CD14-positive monocyte (primary cell): ENCODE results near the gene RBM10. TPM values are rescaled to one million over a fixed set of nuclear protein-coding genes. Genes with fewer than 3 reads are reported as not detected.

Source experiments
- DNase-seq, 3 donors: peaks; one replicate each; pipeline ENCODE4 v3.0.0-alpha.2; 2011 to 2022
- H2AFZ ChIP-seq: 2 replicates; pipeline ENCODE4 v1.6.0; 2012; ENCODE audit warnings: mild to moderate bottlenecking, low read depth, low read length, inconsistent platforms; ENCODE audit not compliant: insufficient read depth, poor library complexity, severe bottlenecking
- H3K27ac ChIP-seq, 2 donors: 1 replicate in 1 of 2; 2 replicates in 1 of 2; pipeline ENCODE4 v1.5.1; 2012 to 2013; ENCODE audit warnings: low read length in 2 of 2, control low read depth in 1 of 2, inconsistent platforms in 1 of 2, low read depth in 1 of 2, mild to moderate bottlenecking in 1 of 2
- H3K27me3 ChIP-seq, 2 donors: one replicate each; pipeline versions ENCODE4 v1.6.0 to v1.6.1; 2011 to 2013; ENCODE audit warnings: low read length in 2 of 2; ENCODE audit not compliant: control insufficient read depth in 2 of 2, insufficient read depth in 2 of 2
- H3K36me3 ChIP-seq, 2 donors: replicated peaks in 1 of 2; 1 replicate in 1 of 2; 2 replicates in 1 of 2; pipeline versions ENCODE4 v1.5.1 to v1.6.1; 2012 to 2013; ENCODE audit warnings: low read length in 2 of 2, control low read depth in 1 of 2, inconsistent platforms in 1 of 2, mild to moderate bottlenecking in 1 of 2; ENCODE audit not compliant: insufficient read depth in 2 of 2, control insufficient read depth in 1 of 2
- H3K4me1 ChIP-seq, 2 donors: 1 replicate in 1 of 2; 2 replicates in 1 of 2; pipeline versions ENCODE4 v1.5.1 to v1.6.1; 2012 to 2013; ENCODE audit warnings: low read length in 2 of 2, control low read depth in 1 of 2, inconsistent platforms in 1 of 2, mild to moderate bottlenecking in 1 of 2, moderate library complexity in 1 of 2; ENCODE audit not compliant: insufficient read depth in 2 of 2, control insufficient read depth in 1 of 2
- H3K4me2 ChIP-seq: replicated peaks from 2 replicates; pipeline ENCODE3; 2012; ENCODE audit warnings: low read length, moderate library complexity, mild to moderate bottlenecking; ENCODE audit not compliant: poor library complexity, severe bottlenecking; ENCODE audit errors: extremely low read depth
- H3K4me3 ChIP-seq, 3 experiments: fragments of 200-600 bp in 1 of 3; sonication (generic) in 1 of 3; replicated peaks in 1 of 3; 1 replicate in 2 of 3; 2 replicates in 1 of 3; pipeline ENCODE4 v1.5.1; 2011 to 2013; ENCODE audit warnings: low read length in 3 of 3, mild to moderate bottlenecking in 3 of 3, control low read depth in 2 of 3, low read depth in 2 of 3, inconsistent platforms in 1 of 3, moderate library complexity in 1 of 3
- H3K79me2 ChIP-seq: 2 replicates; pipeline ENCODE4 v1.6.0; 2012; ENCODE audit warnings: mild to moderate bottlenecking, control low read depth, inconsistent platforms, low read length, moderate library complexity; ENCODE audit not compliant: insufficient read depth
- H3K9ac ChIP-seq: 2 replicates; pipeline ENCODE4 v1.6.0; 2017; ENCODE audit warnings: low read length, mild to moderate bottlenecking; ENCODE audit not compliant: insufficient read depth, poor library complexity, severe bottlenecking
- H3K9me3 ChIP-seq, 2 donors: replicated peaks in 1 of 2; 1 replicate in 1 of 2; 2 replicates in 1 of 2; pipeline versions ENCODE4 v1.5.1 to v1.6.1; 2012 to 2013; ENCODE audit warnings: low read length in 2 of 2, control low read depth in 1 of 2; ENCODE audit not compliant: control insufficient read depth in 1 of 2, insufficient read depth in 1 of 2
- H4K20me1 ChIP-seq: 2 replicates; pipeline ENCODE4 v1.6.0; 2012; ENCODE audit warnings: mild to moderate bottlenecking, low read length, control low read depth, moderate library complexity; ENCODE audit not compliant: insufficient read depth
- H3K27ac Mint-ChIP-seq, 7 donors: one replicate each; pipeline ENCODE4 v1.8.0; 2020; ENCODE audit warnings: mild to moderate bottlenecking in 7 of 7, mixed read lengths in 7 of 7, moderate library complexity in 6 of 7, inconsistent platforms in 2 of 7
- H3K27me3 Mint-ChIP-seq, 3 donors: one replicate each; pipeline ENCODE4 v1.8.0; 2021 to 2022; ENCODE audit warnings: low read depth in 3 of 3, mild to moderate bottlenecking in 3 of 3, mixed read lengths in 3 of 3, moderate library complexity in 3 of 3, inconsistent platforms in 1 of 3
- H3K36me3 Mint-ChIP-seq, 2 donors: one replicate each; pipeline ENCODE4 v1.8.0; 2020; ENCODE audit warnings: mixed read lengths in 2 of 2, inconsistent platforms in 1 of 2, mild to moderate bottlenecking in 1 of 2
- H3K4me1 Mint-ChIP-seq: one replicate; pipeline ENCODE4 v1.8.0; 2020; ENCODE audit warnings: mild to moderate bottlenecking, mixed read lengths
- H3K4me3 Mint-ChIP-seq, 2 donors: one replicate each; pipeline ENCODE4 v1.8.0; 2020; ENCODE audit warnings: mild to moderate bottlenecking in 2 of 2, mixed read lengths in 2 of 2, moderate library complexity in 1 of 2
- H3K9me3 Mint-ChIP-seq, 7 donors: one replicate each; pipeline ENCODE4 v1.8.0; 2020 to 2022; ENCODE audit warnings: mixed read lengths in 7 of 7, mild to moderate bottlenecking in 6 of 7, moderate library complexity in 6 of 7, inconsistent platforms in 2 of 7
- CTCF ChIP-seq: fragments of 200-600 bp; IDR thresholded peaks from one replicate; pipeline ENCODE4 v1.8.0; 2022; ENCODE audit warnings: antibody characterized with exemption, mild to moderate bottlenecking
- WGBS: methylation state at CpG from one replicate; pipeline ENCODE4 v1.1.5; 2013; ENCODE audit warnings: missing lambda C conversion rate; ENCODE audit not compliant: insufficient coverage; 5-methylcytosine and 5-hydroxymethylcytosine counted together
- intact Hi-C, 2 donors: fragments of 100-400 bp; cut with micrococcal nuclease; formaldehyde crosslinking; loops; one replicate each; pipeline versions ENCODE4 v1.15.0 to v1.15.1; 2023
- polyA plus RNA-seq, 3 donors: library from polyadenylated mRNA; depleted of rRNA in 1 of 3; unstranded in 2 of 3; stranded (reverse) in 1 of 3; fragments of 300-500 nt in 2 of 3; fragments of >200 nt in 1 of 3; fragmentation: Illumina TruSeq in 2 of 3; gene quantifications; 1 replicate in 2 of 3; 2 replicates in 1 of 3; pipeline ENCODE4 v1.2.3, GENCODE V29; 2012 to 2021

Gene RBM10
- polyA plus RNA-seq, 3 donors = 7.3 to 29.4 (median 14.0) TPM

GRCh38 chrX:47200385-47201150, 55.5 kb downstream of the RBM10 start:
- H3K9me3 ChIP-seq = no peaks in the 10 kb centered on the region
- no peak for DNase-seq
- H3K27ac Mint-ChIP-seq = peak overlapping the region in 3 of 7 donors; percentile 16 to 79 (median 32)
- peaks cover 40% of the 10 kb centered on the region for H3K79me2 ChIP-seq
- peaks cover 71 to 91% of the 10 kb centered on the region in 2 donors for H3K36me3 ChIP-seq
- no peak for TF ChIP-seq CTCF
- H3K9ac ChIP-seq = no peak overlapping the region
- no peak overlapping the region for H3K27ac ChIP-seq
- H3K4me2 ChIP-seq = no peak overlapping the region
- no peak overlapping the region for H3K4me3 ChIP-seq
- H3K4me1 ChIP-seq = peaks cover 16% of the 10 kb centered on the region in 2 donors
- intact Hi-C loops = no loop called here
- peaks cover 20% of the 10 kb centered on the region for H3K4me1 Mint-ChIP-seq
- no peak overlapping the region for H3K4me3 Mint-ChIP-seq
- H3K9me3 Mint-ChIP-seq = no peaks in the 10 kb centered on the region
- H4K20me1 ChIP-seq = peaks cover 96% of the 10 kb centered on the region
- no peak overlapping the region for H2AFZ ChIP-seq
- peaks cover 76 to 99% of the 10 kb centered on the region in 2 donors for H3K36me3 Mint-ChIP-seq
- no peaks in the 10 kb centered on the region for H3K27me3 ChIP-seq
- 100% methylated on average over 3 of the region's 9 CpGs for WGBS
- peaks cover 0 to 21% (median 0%) of the 10 kb centered on the region in 3 donors for H3K27me3 Mint-ChIP-seq

- intact Hi-C loops = no loop called here
- WGBS = 97% methylated on average over 5 of the region's 9 CpGs
- TF ChIP-seq CTCF = no peak
- Mint-ChIP-seq H3K4me3 (no peak overlapping the region), H3K4me1 (peaks cover 11% of the 10 kb centered on the region), H3K9me3 (no peaks in the 10 kb centered on the region), H3K36me3 (peaks cover 79 to 99% of the 10 kb centered on the region in 2 donors), H3K27ac (peak overlapping the region in 2 of 7 donors; percentile 9 to 67), H3K27me3 (peaks cover 0 to 17% (median 0%) of the 10 kb centered on the region in 3 donors)
- Histone ChIP-seq H2AFZ (no peak overlapping the region), H3K27ac (no peak overlapping the region), H3K79me2 (peaks cover 31% of the 10 kb centered on the region), H4K20me1 (peaks cover 91% of the 10 kb centered on the region), H3K4me3 (no peak overlapping the region), H3K9ac (no peak overlapping the region), H3K9me3 (no peaks in the 10 kb centered on the region), H3K27me3 (no peaks in the 10 kb centered on the region), H3K4me2 (no peak overlapping the region), H3K4me1 (peaks cover 7% of the 10 kb centered on the region in 2 donors), H3K36me3 (peaks cover 80 to 95% of the 10 kb centered on the region in 2 donors)
- DNase-seq = no peak
These were observed 56.4 kb downstream of the RBM10 start for GRCh38 chrX:47201345-47201944.
